Stimulated activated CD8-positive, alpha-beta memory T cell treated with anti-CD3 and anti-CD28 coated beads, Interleukin-15, amount 100 ng/mL, for 1 hour (primary cell): ENCODE results near the gene G6PD.
A peak's percentile ranks its signal among the peaks of the same experiment; 100 is the strongest.
"Not testable (repeated sequence)": the region's sequence is repeated elsewhere in the genome, so short reads cannot be mapped to it uniquely, and the experiment has no call there.

ENCODE experiments used
- DNase-seq: peaks from one replicate; pipeline ENCODE4 v3.0.0-alpha.2; 2020; ENCODE audit warnings: low read depth

G6PD gene

GRCh38 chrX:154546354-154547244 lies at the start of gene G6PD:
TSS of gene G6PD (minus strand) at chrX:154546846. CDS start at chrX:154546155, 691 bp downstream.
- peak; percentile 54 for DNase-seq

GRCh38 chrX:154595559-154596249 lies 49.1 kb upstream of the G6PD start:
- no peak for DNase-seq

- no peak for DNase-seq
Measured at GRCh38 chrX:154594491-154594890, 47.8 kb upstream of the G6PD start.

GRCh38 chrX:154593201-154593600 lies 46.6 kb upstream of the G6PD start:
- no peak for DNase-seq

- no peak for DNase-seq
Measured at GRCh38 chrX:154592505-154592904, 45.9 kb upstream of the G6PD start.

- DNase-seq = not testable (repeated sequence)
Measured at GRCh38 chrX:154590415-154590814, 43.8 kb upstream of the G6PD start.

- DNase-seq = not testable (repeated sequence)
Measured at GRCh38 chrX:154584585-154585183, 38.0 kb upstream of the G6PD start, which contains the start of gene CTAG1A. TSS of gene CTAG1A (plus strand) at chrX:154585133. CDS start at chrX:154585207, 74 bp downstream.

- not testable (repeated sequence) for DNase-seq
Measured at GRCh38 chrX:154582994-154583393, 36.3 kb upstream of the G6PD start.

GRCh38 chrX:154575076-154575475 lies 28.4 kb upstream of the G6PD start:
- DNase-seq = not testable (repeated sequence)

- DNase-seq = not testable (repeated sequence)
Measured at GRCh38 chrX:154573061-154573460, 26.4 kb upstream of the G6PD start.

- DNase-seq = not testable (repeated sequence)
Measured at GRCh38 chrX:154570361-154570760, 23.7 kb upstream of the G6PD start.

- DNase-seq = not testable (repeated sequence)
Measured at GRCh38 chrX:154562295-154562694, 15.6 kb upstream of the G6PD start.

- not testable (repeated sequence) for DNase-seq
Measured at GRCh38 chrX:154560326-154560725, 13.7 kb upstream of the G6PD start.

- DNase-seq = not testable (repeated sequence)
Measured at GRCh38 chrX:154558896-154559295, 12.2 kb upstream of the G6PD start.

- not testable (repeated sequence) for DNase-seq
Measured at GRCh38 chrX:154558060-154558690, 11.5 kb upstream of the G6PD start.

GRCh38 chrX:154552112-154552806 lies 5.6 kb upstream of the G6PD start:
- not testable (repeated sequence) for DNase-seq

- DNase-seq = no peak
Measured at GRCh38 chrX:154549766-154550165, 3.1 kb upstream of the G6PD start.

GRCh38 chrX:154548028-154548316 lies 1.3 kb upstream of the G6PD start:
- DNase-seq = no peak

GRCh38 chrX:154547245-154548027 lies 790 bp upstream of the G6PD start, which contains the start of gene IKBKG:
TSS of gene IKBKG (plus strand) at chrX:154547620. CDS start at chrX:154552003, 4,383 bp downstream.
- DNase-seq = peak; percentile 69

GRCh38 chrX:154545673-154546274 lies 872 bp downstream of the G6PD start:
- DNase-seq = no peak
